CD1c-positive myeloid dendritic cell (primary cell): Measurements from ENCODE around the gene PEX10.
A peak's percentile ranks its signal among the peaks of the same experiment; 100 is the strongest.

Source experiments
- DNase-seq: peaks from one replicate; pipeline ENCODE4 v3.0.0-alpha.2; 2016; ENCODE audit errors: extremely low spot score

Gene PEX10

GRCh38 chr1:2425892-2426291 lies 13.5 kb upstream of the PEX10 start:
- DNase-seq = no peak

- DNase-seq = no peak
Measured at GRCh38 chr1:2422523-2422922, 10.2 kb upstream of the PEX10 start.

GRCh38 chr1:2419416-2419815 lies 7.1 kb upstream of the PEX10 start:
- DNase-seq = no peak

GRCh38 chr1:2418791-2419320 lies 6.5 kb upstream of the PEX10 start:
- DNase-seq = no peak

GRCh38 chr1:2417833-2418225 lies 5.5 kb upstream of the PEX10 start:
- DNase-seq = no peak

- DNase-seq = no peak
Measured at GRCh38 chr1:2417083-2417832, 4.9 kb upstream of the PEX10 start.

GRCh38 chr1:2416403-2416802 lies 4.0 kb upstream of the PEX10 start:
- DNase-seq = no peak

- no peak for DNase-seq
Measured at GRCh38 chr1:2415801-2416208, 3.4 kb upstream of the PEX10 start.

GRCh38 chr1:2415337-2415736 lies 3.0 kb upstream of the PEX10 start:
- no peak for DNase-seq

- peak; percentile 69 for DNase-seq
Measured at GRCh38 chr1:2414297-2414958, 2.1 kb upstream of the PEX10 start.

GRCh38 chr1:2413495-2414296 lies 1.3 kb upstream of the PEX10 start:
- no peak for DNase-seq

- DNase-seq = no peak
Measured at GRCh38 chr1:2412773-2413494, 570 bp upstream of the PEX10 start.

- DNase-seq = no peak
Measured at GRCh38 chr1:2411801-2412394, 466 bp downstream of the PEX10 start.

GRCh38 chr1:2409745-2410144 lies 2.6 kb downstream of the PEX10 start:
- DNase-seq = no peak

- no peak for DNase-seq
Measured at GRCh38 chr1:2408859-2409276, 3.5 kb downstream of the PEX10 start.

GRCh38 chr1:2408456-2408855 lies 3.9 kb downstream of the PEX10 start:
- DNase-seq = no peak

- DNase-seq = no peak
Measured at GRCh38 chr1:2407991-2408275, 4.4 kb downstream of the PEX10 start.

- DNase-seq = no peak
Measured at GRCh38 chr1:2407166-2407990, 5.0 kb downstream of the PEX10 start.

- DNase-seq = no peak
Measured at GRCh38 chr1:2406451-2407041, 5.8 kb downstream of the PEX10 start.

GRCh38 chr1:2405588-2406295 lies 6.6 kb downstream of the PEX10 start:
- no peak for DNase-seq
